UCSD-AML1 (cell line): Measurements from ENCODE around the gene FAM217B.
"Not testable (repeated sequence)": the region's sequence is repeated elsewhere in the genome, so short reads cannot be mapped to it uniquely, and the experiment has no call there.

Experiments
- DNase-seq: peaks from one replicate; lab custom pipeline; 2025; ENCODE audit not compliant: unreplicated experiment; lab: John Stamatoyannopoulos, UW

The FAM217B gene

DNA sequence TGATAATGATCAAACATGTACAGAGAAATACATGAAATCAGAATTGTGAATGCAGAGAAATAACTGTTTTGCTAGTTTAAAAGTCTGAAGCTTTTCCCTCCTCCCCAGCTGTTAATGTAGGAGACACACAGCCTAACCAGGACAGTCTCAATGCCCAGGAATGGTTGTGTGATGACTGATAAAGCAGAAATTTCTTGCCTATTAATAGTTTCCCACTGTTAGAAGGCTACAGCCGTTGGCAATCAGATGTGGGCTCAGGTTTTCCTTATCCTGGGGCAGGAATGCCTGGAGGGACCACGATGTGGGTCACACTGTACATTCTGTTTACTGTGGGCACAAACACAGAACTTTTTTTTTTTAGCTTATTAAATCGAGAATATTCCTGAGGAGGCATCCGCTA, 2.0 kb upstream of the FAM217B start:
- DNase-seq, result no peak

DNA sequence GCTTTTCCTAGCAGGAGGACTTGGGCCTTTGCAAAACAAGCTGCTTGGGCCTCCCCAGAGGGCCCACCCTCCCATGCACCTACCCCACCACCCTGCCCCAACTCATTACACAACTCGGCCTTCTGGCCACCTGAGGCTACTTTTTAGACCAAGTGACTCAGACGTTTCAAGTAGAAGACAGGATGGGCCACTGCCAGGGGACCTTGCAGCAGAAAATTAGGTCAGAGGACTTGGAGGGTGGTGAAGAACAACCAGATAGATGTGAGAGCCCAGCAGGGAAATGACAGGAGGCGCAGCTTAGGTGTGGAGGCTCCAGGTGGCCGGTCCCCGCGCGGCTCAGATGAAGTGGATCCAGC, 1.5 kb upstream of the FAM217B start:
- no peak for DNase-seq

DNA sequence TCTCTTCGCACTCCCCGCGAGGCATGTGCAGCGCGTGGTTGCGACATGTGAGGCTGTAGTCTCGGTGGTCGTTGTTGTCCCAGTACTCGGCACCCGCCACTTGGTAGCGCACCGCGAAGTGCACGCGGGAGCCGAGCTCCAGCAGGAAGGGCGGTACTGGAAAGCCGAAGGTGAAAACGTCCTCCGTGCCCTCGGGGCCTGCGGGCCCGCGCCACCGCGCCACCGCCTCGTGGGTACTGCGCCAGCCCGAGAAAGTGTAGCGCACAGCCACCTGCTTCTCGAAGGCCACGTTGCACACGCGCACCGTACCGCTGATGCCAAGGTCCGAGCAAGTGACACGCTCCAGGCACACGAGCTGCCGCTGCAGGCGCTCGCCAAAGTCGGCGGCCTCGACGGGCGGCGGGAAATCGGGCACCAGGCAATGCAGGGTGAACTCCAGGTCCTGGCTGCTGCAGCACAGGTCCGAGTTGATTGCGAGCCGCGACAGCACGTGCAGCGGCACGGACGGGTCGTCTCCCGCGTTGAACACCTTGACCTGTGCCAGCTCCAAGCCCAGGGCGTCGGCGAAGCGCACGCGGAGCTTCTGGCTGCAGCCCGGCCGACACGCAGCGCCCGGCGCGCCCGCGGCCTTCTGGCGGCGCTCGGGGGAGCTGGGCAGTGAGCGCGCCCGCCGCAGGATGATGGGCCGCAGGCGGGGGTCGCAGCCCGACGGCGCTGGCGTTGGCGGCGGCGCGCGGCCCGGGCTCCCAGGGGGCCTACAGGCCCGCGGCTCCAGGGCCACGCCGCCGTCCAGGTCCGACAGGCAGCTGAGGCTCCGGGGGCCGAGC, 924 bp upstream of the FAM217B start:
- DNase-seq, result no peak

DNA sequence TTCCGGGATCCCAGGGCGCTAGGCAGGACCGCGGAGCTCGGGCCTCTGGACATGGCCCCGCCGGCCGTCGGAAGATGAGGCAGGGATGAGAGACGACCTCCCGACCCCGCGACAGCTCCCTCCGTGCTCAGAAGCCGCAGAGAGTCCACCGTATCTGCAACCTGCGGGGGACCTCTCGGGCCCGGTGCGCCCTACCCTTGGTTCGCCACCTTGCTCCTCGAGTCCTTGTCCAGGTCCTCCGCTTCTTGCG, 385 bp upstream of the FAM217B start:
- DNase-seq, result no peak

DNA sequence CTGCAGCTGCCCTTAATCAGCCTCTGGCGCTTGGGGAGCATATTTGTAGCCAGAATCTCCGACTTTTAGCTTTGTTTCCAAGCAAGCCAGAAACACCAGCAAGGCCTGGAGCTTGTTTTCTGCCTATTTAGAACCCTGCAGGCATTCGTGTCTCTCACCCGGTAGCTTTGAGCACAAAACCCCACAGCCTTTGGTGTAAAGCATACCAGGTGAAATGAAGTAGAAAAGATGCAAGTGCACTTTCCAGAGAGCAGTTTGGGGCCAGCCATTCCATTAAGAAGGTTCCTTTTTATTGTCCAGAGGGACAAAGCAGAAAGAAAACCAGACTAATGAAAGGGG, 736 bp downstream of the FAM217B start:
- no peak for DNase-seq

DNA sequence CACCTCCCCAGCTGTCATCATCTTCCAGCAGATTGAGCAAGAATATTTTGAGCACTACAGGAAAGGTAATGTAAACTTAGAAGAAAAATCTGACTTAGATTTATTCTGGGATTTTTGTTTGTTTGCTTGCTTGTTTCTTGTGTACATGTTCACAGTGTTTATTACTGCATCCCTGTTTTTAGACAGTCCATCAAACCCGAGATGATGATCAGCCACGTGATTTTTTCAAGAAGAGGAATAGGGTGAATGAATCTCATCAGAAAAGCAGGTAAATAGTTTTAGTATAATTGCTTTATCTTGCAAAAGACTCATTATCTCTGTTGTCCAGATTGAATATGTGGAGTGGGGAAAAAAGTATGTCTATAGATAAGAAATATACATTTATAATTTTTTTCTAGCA, 2.1 kb downstream of the FAM217B start:
- DNase-seq, result no peak

DNA sequence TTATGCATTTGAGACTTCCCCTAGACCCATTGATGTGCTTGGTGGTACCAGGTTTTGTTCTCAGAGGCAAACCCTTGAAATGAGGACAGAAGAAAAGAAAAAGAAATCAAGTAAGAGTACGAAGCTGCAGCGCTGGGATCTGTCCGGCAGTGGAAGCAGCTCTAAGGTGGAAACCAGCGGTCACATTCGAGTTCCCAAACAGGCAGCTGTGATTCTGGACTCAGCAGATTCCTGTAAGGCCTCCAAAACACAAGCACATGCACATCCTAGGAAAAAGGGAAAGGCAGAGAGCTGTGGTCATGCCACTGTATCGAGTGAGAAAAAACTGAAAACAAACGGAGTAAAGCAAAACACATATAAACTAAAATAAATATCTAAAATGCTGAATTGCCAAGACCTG, 4.5 kb downstream of the FAM217B start:
- DNase-seq, result no peak

DNA sequence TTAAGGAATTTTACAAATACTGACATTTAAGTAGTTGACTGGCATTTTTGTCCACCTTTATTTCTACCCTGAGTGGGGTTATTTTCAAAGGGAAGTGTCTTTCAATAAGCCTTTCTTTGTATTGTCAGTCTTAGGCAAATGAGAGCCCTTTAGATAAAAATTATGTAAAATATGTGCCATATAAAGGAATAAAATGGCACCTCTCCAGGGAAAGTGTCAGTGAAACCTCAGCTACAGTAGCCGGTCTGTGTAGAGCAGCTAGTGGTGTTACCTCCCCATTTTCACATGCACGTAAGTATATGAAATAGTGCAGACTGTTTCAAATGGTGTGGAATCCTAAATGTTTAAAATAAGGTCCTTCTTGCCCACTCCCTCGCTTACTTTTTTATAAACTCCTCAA, 5.0 kb downstream of the FAM217B start:
- DNase-seq, result no peak

DNA sequence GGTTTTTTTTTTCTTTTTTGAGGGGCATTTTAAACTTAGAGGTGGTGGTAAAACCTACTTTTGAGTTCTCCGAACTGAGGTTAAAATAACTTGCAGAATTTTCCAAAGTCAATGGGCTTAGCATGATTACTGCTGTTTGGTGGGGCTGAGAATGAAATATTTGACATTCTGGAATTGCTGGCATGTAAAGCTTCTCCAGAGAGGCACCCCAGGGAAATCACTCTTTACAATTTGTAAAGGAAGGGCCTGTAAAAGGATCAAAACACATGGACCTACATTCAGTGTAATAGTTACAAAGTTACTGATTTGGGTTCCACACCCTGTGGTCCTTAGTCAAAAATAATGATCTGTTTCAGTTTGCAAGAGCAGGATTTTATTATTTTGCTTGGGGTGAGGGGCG, 5.5 kb downstream of the FAM217B start:
- DNase-seq, result no peak

DNA sequence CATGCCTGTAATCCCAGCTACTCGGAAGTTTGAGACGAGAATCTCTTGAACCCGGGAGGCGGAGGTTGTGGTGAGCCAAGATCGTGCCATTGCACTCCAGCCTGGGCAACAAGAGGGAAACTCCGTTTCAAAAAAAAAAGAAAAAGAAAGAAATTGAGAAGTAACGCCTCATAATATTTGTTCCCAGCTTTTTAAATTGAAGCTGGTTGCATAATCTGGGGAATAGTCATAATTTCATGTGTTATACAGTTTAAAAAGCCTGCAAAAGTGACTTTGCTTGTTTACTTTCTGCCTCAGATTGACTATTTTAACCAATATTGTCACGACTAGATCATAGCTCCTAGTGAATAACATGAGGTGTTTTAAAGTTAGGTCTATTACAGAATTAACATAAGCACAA, 7.2 kb downstream of the FAM217B start:
- no peak for DNase-seq

DNA sequence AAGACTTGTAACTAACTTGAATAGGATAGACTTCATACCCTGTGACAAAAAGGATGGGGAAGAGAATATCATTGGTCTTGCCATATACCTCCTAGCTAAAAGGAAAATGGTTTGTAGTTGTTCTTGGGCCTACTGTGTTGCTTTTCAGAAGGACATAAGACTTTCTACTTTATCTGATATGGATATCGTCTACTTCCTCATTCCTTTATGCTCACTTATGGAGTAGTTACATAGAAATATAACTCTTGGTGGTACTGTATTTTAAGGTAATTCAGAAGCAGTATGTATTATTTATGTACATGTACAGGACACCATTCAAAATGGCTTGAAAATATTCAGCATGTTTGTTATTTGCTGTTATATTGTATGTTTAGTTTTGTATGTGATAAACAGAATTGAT, 8.0 kb downstream of the FAM217B start:
- DNase-seq, result no peak

DNA sequence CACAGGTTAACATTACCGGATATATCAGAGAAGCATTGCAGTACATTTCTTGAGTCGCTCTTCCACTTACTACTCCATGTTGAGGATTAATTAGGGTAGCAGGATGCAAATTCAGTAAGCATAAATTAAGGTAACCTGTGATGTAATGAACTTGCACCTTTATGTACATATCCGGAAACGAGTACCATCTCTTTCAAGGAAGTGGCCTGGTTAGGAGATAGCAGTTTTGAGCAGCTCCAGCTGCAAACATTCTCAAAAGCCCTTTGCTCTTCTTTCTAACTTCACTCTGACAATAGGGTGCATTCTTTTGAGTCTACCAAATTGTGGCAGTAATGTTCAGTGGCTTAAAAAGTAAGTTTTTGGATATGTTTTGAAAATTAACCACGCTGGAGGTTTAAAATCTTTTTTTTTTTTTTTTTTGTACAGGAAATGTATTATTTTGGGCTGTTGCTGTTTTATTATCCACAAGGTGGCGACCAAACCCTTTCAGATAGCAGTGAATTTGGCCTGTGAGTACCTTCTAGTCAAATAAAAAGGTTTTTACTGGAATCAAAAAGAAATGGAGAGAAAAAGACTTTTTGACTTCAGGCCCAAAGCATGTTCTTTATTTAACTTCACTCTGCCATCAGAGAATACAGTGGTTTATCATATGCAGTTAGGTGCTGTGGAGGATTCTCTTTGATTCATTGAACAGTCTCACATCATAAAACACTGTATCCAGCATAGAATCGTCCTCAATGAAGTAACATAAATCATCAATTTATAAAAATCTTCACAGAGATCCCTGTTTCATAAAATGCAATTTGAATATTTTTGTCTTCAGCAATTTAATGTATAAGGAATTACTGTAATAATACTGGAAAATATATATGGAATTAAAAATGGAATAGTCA, 8.9 kb downstream of the FAM217B start:
- DNase-seq, result no peak

DNA sequence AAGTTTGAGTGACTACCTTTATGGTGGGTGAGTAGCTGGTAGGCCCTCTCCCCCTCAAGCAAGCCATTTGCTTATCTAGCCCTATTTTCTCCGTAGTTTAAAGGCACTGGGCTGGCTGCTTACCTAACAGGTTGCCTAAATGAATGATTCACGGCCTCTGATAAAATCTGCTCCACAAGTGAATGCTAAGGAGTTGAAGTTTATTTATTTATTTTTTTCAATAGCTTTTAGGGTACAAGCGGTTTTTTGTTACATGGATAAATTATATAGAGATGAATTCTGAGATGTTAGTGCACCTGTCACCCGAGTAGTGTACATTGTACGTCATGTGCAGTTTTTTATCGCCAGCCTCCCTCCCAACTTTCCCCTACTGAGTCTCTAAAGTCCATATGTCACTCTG, 9.7 kb downstream of the FAM217B start:
- no peak for DNase-seq

DNA sequence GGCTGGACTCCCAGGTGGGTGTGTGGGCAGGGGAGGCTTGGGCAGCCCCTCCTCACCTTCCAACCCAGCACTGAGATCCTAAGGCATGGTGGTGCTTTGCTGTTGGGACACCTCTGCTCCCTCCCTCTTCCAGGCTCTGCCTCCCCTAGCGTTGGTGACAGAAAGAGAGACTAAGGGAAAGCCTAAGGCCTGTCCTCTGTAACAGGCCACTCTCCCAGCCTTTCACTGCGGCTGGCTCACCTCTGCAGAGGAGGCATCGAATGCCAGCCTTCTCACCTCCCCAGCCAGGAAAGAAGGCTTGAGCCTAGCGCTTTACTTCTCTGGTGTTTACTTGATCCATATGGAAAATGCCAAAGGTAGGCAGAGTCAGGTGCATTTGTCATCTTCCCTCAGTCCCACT, 14.5 kb downstream of the FAM217B start:
- DNase-seq, result no peak

DNA sequence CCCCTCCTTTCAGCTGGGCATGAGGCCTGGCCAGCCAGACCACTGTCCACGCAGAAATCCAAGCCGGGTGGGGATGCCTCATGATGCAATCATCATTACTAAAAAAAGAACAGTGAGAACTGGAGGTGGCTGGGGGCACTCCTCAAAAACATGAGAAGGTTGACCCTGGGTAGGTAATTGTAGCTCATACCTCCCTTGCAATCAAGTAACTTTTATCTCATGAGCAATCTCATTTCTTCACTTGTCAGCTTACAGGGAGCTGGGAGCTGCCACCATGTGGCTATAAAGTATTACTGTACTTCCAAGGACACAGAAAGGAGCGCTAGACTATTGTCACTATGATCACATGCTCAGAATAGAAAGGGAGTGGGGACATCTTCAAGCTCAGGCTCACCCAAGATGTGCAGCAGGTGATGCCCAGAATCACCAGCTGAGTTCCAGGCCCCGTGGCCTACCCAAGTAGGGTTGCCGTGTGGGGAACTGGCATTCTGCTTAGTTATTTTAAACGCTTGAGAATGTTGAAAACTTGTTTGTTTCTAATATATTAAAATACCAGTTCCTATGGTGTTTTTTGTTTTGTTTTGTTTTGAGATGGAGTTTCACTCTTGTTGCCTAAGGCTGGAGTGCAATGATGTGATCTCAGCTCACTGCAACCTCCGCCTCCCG, 15.1 kb downstream of the FAM217B start:
- DNase-seq, result no peak

DNA sequence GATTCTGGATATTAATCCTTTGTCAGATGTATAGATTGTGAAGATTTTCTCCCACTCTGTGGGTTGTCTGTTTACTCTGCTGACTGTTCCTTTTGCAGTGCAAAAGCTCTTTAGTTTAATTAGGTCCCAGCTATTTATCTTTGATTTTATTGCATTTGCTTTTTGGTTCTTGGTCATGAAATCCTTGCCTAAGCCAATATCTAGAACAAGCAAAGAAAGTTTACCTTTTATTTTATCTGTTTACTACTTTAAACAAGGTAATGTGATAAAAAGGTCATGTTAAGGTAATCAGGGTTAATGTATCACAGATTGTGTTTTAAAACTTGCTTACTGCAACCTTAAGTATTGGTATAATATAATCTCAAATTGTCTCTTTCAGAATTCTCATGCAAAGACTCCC, 17.4 kb downstream of the FAM217B start:
- not testable (repeated sequence) for DNase-seq

DNA sequence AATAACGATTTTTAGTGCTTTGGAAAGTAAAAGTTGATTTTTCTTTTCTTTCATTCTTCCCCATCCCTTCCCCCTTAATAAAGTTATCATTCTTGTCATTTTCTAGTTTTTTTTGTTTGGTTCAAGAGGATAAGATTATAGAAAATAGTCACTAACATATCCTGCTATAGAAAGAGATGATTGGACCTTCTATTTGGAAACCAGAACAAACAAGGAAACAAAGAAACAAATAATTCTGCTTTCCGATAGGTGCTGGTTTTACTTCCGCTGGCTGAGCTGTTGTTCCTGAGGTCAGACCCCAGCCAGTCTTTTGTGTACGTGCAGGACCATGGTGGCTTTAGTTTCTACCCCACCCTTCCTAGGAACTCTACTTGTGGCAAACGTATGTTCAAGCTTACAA, 17.9 kb downstream of the FAM217B start, which contains the start of gene CDH26:
TSS of gene CDH26 (plus strand) at position 301 of the 400 bp plus-strand sequence. CDS start 304 bp downstream, outside the sequence.
- DNase-seq, result no peak

DNA sequence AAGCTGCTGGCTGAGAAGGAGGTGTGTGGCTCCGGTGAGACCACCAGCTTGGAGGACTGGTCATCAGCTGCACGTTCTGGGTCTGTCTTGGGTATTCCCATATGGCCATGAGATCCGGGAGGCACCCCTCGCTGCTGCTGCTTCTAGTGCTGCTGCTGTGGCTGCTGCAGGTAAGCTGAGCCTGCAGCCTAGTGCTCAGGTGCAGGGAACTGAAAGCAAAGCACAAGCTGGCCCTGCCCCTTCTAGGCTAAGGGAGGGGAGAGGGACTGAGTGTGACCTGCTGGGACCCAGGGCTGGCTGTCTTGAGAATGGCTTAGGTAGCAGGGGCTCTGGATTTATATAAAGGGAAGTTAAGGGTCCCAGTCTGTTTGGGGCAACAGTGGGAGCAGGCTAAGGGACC, 18.4 kb downstream of the FAM217B start:
- no peak for DNase-seq

DNA sequence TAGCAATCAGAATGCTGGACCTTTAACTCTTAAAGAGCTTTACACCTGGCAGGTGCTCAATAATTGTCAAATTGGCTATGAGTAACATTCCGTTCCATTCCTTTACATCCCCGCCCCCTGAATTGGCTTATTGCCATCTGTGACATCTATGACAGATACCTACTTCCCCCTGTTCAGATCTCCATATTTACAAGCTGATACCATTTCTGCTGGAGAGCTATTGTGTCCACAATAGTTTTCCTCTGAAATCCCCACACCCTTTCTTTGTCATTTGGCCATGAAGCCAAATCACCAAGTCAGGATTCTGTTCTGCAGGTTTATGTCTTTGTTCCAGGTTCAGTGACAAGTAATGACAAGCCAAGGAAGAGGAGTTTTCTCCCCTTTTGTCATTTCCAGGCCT, 21.2 kb downstream of the FAM217B start:
- DNase-seq, result no peak

DNA sequence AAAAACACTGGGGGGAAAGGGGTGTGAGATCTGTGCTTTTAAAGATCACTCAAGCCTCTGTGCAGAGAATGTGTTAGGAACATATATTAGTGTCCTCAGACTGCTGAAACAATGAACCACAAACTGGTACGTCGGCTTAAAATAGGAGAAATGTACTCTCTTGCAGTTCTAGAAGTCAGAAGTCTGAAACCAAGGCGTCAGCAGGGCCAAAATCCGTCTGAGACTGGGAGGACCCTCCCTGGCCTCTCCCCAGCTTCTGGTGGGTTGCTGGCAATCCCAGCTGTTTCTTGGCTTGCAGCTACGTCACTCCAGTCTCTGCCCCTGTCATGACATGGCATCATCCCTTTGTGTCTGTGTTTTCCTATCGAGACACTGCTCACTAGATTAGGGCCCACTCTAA, 22.0 kb downstream of the FAM217B start:
- DNase-seq, result no peak

DNA sequence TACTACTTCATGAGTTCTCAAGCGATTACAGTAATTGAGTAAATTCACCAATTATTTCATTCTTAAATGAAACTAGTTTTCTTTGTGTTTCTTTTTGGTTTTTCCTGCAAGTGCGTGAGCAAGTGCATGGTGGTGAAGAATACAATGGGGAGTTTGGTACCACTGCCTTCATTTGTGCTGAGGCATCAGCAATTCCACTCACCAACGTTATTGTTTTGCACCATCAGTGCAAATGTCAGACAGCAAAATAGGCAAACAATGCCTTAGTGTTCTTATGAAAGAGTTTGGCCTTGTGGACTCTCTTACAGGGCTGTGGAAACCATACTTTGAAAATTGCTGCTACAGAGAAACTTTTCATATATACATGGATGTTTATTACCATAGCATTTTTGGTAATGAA, 26.2 kb downstream of the FAM217B start:
- no peak for DNase-seq

DNA sequence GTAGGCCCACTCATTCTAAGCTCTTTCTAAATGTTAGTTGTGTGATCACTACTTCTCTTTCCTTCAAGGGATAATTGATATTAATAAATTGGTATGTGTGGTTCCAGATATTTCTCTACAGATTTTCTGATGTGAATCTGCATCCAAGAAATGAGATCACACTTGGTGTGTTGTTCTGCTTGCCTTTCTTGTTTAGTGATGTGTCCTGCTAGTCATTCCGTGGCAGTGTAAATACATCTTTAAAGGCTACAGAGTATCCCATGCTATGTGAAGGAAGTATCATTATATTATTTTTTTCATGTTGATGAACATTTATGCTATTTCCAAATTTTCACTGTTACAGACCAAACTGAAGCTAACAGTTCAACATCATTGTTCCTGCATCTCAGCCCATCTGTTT, 31.2 kb downstream of the FAM217B start:
- no peak for DNase-seq
